Measurements from ENCODE around the gene EPHA3. TPM values are rescaled to one million over a fixed set of nuclear protein-coding genes. Genes with fewer than 3 reads are reported as not detected.
A peak's percentile ranks its signal among the peaks of the same experiment; 100 is the strongest.

Gene EPHA3
- total and polyA plus RNA-seq, 2 experiments from 2014 or later = 4.8 to 9.2 TPM

DNA sequence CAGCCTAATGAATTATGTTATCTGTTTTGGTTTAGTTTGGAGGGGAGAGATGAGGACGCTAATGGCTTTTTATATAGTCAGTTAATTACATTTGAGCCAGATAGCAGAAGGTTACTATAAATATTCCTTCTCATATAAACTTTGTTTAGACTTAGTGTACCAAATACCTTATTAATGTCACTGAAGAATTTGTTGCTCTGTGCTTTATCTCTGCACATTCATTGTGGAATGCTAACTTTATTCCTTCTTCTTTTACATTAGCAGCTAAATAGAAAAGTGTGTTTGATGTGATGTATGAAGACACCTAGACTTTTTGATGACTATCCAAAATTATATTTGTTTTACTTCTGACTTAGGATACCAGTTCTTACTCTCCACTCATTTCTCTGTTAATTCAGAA, 105.2 kb downstream of the EPHA3 start:
- H3K9me3 ChIP-seq (ENCODE audit: low read depth) = no peaks in the 10 kb centered on the region
- H3K27me3 ChIP-seq = no peaks in the 10 kb centered on the region
- no peaks in the 10 kb centered on the region for H3K4me1 ChIP-seq (ENCODE audit: low read depth)
- no peak for DNase-seq (ENCODE audit: low read depth in 1 of 2, low spot score in 1 of 2)
- H3K4me3 ChIP-seq = no peak overlapping the region
- no peak overlapping the region for H3K27ac ChIP-seq
- TF ChIP-seq, protein P1, sequence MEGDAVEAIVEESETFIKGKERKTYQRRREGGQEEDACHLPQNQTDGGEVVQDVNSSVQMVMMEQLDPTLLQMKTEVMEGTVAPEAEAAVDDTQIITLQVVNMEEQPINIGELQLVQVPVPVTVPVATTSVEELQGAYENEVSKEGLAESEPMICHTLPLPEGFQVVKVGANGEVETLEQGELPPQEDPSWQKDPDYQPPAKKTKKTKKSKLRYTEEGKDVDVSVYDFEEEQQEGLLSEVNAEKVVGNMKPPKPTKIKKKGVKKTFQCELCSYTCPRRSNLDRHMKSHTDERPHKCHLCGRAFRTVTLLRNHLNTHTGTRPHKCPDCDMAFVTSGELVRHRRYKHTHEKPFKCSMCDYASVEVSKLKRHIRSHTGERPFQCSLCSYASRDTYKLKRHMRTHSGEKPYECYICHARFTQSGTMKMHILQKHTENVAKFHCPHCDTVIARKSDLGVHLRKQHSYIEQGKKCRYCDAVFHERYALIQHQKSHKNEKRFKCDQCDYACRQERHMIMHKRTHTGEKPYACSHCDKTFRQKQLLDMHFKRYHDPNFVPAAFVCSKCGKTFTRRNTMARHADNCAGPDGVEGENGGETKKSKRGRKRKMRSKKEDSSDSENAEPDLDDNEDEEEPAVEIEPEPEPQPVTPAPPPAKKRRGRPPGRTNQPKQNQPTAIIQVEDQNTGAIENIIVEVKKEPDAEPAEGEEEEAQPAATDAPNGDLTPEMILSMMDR (IDR thresholded peaks at IDR 0.05; ENCODE audit: low read depth, low read length) = no peak
- H3K36me3 ChIP-seq = no peaks in the 10 kb centered on the region

DNA sequence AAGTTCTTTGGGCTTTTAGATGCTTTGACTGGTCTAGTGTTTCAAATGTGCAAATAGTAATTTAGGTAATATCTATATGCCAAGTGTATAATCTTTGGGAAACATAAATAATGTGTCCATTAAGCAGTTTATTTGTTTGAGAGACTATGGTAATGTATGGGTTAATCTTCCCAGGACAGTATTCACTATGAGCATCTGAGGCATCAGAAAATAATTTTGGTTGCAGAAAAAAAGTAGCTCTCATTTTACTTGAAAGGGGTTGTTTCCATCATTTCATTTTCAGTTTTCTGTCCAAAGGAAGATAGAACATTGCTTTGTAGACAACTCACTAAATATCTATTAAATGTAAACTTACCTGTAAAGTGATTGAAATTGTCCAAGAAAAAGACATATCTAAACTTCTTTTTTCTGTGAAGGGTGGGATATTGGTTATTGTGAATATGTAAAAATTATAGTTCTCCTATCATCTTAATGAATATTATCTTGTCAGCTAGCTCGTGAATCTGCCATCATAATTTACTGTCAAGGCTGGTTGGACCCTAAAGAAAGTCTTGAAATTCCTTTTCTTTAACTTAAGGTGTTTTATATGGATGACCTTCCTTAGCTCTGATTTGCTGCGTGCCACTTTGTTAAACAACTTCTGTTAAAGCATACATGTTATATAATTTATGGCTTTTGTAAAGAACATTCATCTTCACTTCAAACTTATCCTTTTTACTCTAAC, 108.8 kb downstream of the EPHA3 start:
- DNase-seq (ENCODE audit: low read depth in 1 of 2, low spot score in 1 of 2) = peak in 1 of 2 donors; percentile 28
- Histone ChIP-seq H3K9me3 (ENCODE audit: low read depth) (no peaks in the 10 kb centered on the region), H3K4me3 (no peak overlapping the region), H3K27me3 (no peaks in the 10 kb centered on the region), H3K4me1 (ENCODE audit: low read depth) (no peaks in the 10 kb centered on the region), H3K36me3 (no peaks in the 10 kb centered on the region), H3K27ac (no peak overlapping the region)
- TF ChIP-seq, protein P1 (IDR thresholded peaks at IDR 0.05; ENCODE audit: low read depth, low read length) = no peak

DNA sequence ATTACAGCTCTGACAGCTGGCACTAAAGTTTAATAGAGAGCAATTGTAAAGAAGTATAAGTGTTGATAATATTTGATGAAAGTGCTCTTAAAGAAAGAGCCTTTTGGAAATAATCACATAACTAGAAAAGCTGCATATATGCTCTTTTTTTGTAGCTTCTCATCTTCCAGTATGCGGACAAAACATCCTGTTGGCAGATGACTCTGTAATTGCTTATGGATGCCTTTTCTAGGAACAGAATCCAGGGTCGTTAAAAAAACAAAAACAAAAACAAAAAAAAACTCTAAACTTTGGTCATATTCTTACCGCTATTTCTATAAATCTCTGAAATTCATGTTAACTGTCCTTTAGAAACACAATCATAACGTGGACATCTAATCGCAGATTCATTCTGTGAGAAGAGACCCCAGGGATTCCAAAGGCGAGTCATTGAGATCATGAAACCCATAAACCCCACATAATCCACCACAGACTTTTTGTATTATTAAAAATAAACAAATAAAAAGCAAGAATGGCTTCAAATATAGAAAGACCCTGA, 109.8 kb downstream of the EPHA3 start:
- no peaks in the 10 kb centered on the region for H3K9me3 ChIP-seq (ENCODE audit: low read depth)
- H3K4me3 ChIP-seq = no peak overlapping the region
- no peaks in the 10 kb centered on the region for H3K36me3 ChIP-seq
- H3K27me3 ChIP-seq = no peaks in the 10 kb centered on the region
- H3K27ac ChIP-seq = no peak overlapping the region
- no peaks in the 10 kb centered on the region for H3K4me1 ChIP-seq (ENCODE audit: low read depth)
- peak in 1 of 2 donors; percentile 1 for DNase-seq (ENCODE audit: low read depth in 1 of 2, low spot score in 1 of 2)
- TF ChIP-seq, protein P1 (IDR thresholded peaks at IDR 0.05; ENCODE audit: low read depth, low read length) = no peak

DNA sequence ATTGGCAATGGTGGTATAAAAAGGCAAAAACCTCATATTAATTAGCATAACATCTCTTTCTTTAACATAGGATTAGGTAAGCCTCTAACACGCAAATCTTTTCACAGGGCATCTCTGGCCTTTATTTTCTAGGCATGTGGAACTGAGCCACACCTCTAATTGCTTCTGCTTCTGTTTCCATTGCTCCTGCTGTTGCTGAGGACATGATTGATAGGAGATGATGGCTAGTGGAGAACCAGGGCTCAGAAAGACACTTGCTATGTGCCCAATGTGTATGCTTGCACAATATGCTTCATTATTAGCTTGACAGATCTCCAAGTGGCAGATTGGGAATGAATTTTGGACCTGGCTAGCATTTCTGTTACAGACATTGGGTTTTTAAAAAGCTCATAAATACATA, 114.5 kb downstream of the EPHA3 start:
- Histone ChIP-seq H3K27ac (no peak overlapping the region), H3K4me1 (ENCODE audit: low read depth) (no peaks in the 10 kb centered on the region), H3K4me3 (no peak overlapping the region), H3K36me3 (no peaks in the 10 kb centered on the region), H3K9me3 (ENCODE audit: low read depth) (no peaks in the 10 kb centered on the region), H3K27me3 (no peaks in the 10 kb centered on the region)
- TF ChIP-seq, protein P1 (IDR thresholded peaks at IDR 0.05; ENCODE audit: low read depth, low read length) = no peak
- no peak for DNase-seq (ENCODE audit: low read depth in 1 of 2, low spot score in 1 of 2)

DNA sequence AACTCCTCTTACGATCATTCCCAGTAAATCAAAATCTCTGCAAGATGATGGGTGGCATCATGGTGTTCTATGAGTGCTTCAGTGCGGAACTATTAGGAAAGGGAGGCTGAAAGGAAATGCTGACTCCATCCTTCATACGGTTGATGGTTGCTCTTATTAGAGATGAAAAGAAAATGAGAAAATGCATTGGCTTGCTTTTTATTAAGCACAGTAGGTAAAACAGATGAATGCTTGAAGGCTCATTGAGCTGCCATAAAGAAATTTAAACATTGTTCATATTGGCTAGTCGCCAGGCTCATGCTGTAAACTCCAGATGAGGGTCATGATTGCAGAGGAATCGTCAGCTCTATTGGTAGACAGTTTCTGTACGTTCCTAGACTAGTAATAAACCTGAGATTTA, 115.8 kb downstream of the EPHA3 start:
- Histone ChIP-seq H3K4me3 (no peak overlapping the region), H3K4me1 (ENCODE audit: low read depth) (no peaks in the 10 kb centered on the region), H3K27me3 (no peaks in the 10 kb centered on the region), H3K27ac (no peak overlapping the region), H3K9me3 (ENCODE audit: low read depth) (no peaks in the 10 kb centered on the region), H3K36me3 (no peaks in the 10 kb centered on the region)
- no peak for DNase-seq (ENCODE audit: low read depth in 1 of 2, low spot score in 1 of 2)
- TF ChIP-seq, protein P1 (IDR thresholded peaks at IDR 0.05; ENCODE audit: low read depth, low read length) = no peak

Data from cardiac muscle cell (in vitro differentiated cells and primary cell).